ENCODE data around the gene KCNG3.

The KCNG3 gene

GRCh38 chr2:42493468-42494354 lies at the start of gene KCNG3:
Gene KCNG3, minus strand, starts transcription at chr2:42493982. Its CDS starts 481 bp downstream, at chr2:42493501.
- DNase-seq = peak; percentile 76

GRCh38 chr2:42542871-42543270 lies 49.1 kb upstream of the KCNG3 start:
- no peak for DNase-seq

- no peak for DNase-seq
These were observed 43.7 kb upstream of the KCNG3 start for GRCh38 chr2:42537493-42537892.

GRCh38 chr2:42532397-42532796 lies 38.6 kb upstream of the KCNG3 start:
- DNase-seq = no peak

GRCh38 chr2:42523341-42523740 lies 29.6 kb upstream of the KCNG3 start:
- no peak for DNase-seq

- DNase-seq = no peak
These were observed 28.3 kb upstream of the KCNG3 start for GRCh38 chr2:42522035-42522434.

- no peak for DNase-seq
These were observed 25.8 kb upstream of the KCNG3 start for GRCh38 chr2:42519624-42520023.

GRCh38 chr2:42516418-42516901 lies 22.7 kb upstream of the KCNG3 start:
- DNase-seq = no peak

- no peak for DNase-seq
These were observed 19.6 kb upstream of the KCNG3 start for GRCh38 chr2:42513252-42513918.

- no peak for DNase-seq
These were observed 16.9 kb upstream of the KCNG3 start for GRCh38 chr2:42510608-42511243.

- no peak for DNase-seq
These were observed 16.4 kb upstream of the KCNG3 start for GRCh38 chr2:42510191-42510590.

- DNase-seq = no peak
These were observed 10.8 kb upstream of the KCNG3 start for GRCh38 chr2:42504364-42505230.

- DNase-seq = no peak
These were observed 9.5 kb upstream of the KCNG3 start for GRCh38 chr2:42503291-42503690.

- no peak for DNase-seq
These were observed 4.7 kb upstream of the KCNG3 start for GRCh38 chr2:42498497-42498896.

GRCh38 chr2:42495611-42496010 lies 1.8 kb upstream of the KCNG3 start:
- no peak for DNase-seq

- DNase-seq = no peak
These were observed 1.4 kb upstream of the KCNG3 start for GRCh38 chr2:42495234-42495581.

- DNase-seq = peak; percentile 84
These were observed 812 bp upstream of the KCNG3 start for GRCh38 chr2:42494355-42495233.

- peak; percentile 66 for DNase-seq
These were observed 903 bp downstream of the KCNG3 start for GRCh38 chr2:42492691-42493467.

GRCh38 chr2:42488297-42488696 lies 5.5 kb downstream of the KCNG3 start:
- DNase-seq = no peak

GRCh38 chr2:42486145-42486906 lies 7.5 kb downstream of the KCNG3 start:
- no peak for DNase-seq
